BE2C (cell line): ENCODE measurements around the gene PNLIP.

ENCODE experiments used
- DNase-seq: peaks from one replicate; pipeline ENCODE4 v3.0.0-alpha.2; 2020
- H3K27me3 ChIP-seq: fragments of 250-450 bp; sonication (Bioruptor Pico); 2 replicates; pipeline ENCODE4 v1.5.1; 2020; ENCODE audit warnings: mild to moderate bottlenecking
- H3K36me3 ChIP-seq: fragments of 250-450 bp; sonication (Bioruptor Pico); 2 replicates; pipeline ENCODE4 v1.5.1; 2020; ENCODE audit warnings: mild to moderate bottlenecking
- H3K4me1 ChIP-seq: fragments of 250-450 bp; sonication (Bioruptor Pico); 2 replicates; pipeline ENCODE4 v1.5.1; 2020
- H3K4me3 ChIP-seq: 2 replicates; pipeline ENCODE4 v1.5.1; 2011; ENCODE audit warnings: low read depth, low read length
- H3K9me3 ChIP-seq: fragments of 250-450 bp; sonication (Bioruptor Pico); 2 replicates; pipeline ENCODE4 v1.5.1; 2020
- CTCF ChIP-seq: IDR thresholded peaks from 2 replicates; pipeline ENCODE4 v1.5.1; 2012; ENCODE audit warnings: mild to moderate bottlenecking, low read depth, low read length

PNLIP gene

DNA sequence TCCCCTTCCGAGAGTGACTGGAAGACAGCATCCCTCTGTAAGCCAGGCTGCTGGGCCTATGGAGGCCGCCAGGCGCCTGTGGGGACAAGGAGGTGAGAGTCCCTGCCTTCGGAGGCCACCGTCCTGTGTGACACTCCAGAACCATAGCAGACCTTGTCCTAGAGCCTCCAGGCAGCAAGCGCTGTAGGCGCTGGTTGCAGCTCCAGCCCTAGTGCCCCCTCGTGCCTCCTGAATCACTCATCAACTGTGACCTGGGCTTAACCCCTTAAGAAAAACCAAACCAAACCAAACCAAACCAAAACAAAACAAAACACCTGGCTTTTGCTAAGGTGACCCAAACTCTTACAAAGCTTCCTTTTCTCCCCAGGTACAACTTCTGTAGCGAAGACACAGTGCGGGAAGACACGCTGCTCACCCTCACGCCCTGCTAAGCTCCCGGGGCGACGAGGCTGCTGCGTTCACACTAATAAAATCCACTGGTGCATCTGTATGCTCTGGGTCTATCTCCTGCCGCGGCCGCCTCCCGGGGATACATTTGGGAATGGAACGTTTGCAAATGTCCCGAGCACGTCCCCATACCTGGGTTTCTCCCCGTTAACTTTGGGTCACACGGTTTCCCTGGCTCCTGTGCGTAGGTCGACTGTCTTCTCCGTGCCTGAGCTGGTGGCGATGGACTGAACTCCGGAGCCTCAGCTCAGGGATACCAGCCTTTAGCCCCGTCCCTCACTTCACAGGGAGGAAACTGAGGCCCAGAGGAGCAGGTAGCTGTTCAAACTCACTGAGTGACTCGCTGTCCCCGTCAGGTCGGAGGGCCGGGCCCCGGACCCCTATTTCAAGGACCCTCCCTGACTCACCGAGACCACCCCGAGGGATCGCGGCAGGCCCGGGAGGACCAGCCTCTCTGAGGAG, 63.2 kb downstream of the PNLIP start:
- Histone ChIP-seq H3K36me3 (no peaks in the 10 kb centered on the region), H3K4me1 (no peaks in the 10 kb centered on the region), H3K4me3 (no peak overlapping the region), H3K27me3 (no peaks in the 10 kb centered on the region), H3K9me3 (no peaks in the 10 kb centered on the region)
- DNase-seq: no peak
- TF ChIP-seq CTCF: no peak

DNA sequence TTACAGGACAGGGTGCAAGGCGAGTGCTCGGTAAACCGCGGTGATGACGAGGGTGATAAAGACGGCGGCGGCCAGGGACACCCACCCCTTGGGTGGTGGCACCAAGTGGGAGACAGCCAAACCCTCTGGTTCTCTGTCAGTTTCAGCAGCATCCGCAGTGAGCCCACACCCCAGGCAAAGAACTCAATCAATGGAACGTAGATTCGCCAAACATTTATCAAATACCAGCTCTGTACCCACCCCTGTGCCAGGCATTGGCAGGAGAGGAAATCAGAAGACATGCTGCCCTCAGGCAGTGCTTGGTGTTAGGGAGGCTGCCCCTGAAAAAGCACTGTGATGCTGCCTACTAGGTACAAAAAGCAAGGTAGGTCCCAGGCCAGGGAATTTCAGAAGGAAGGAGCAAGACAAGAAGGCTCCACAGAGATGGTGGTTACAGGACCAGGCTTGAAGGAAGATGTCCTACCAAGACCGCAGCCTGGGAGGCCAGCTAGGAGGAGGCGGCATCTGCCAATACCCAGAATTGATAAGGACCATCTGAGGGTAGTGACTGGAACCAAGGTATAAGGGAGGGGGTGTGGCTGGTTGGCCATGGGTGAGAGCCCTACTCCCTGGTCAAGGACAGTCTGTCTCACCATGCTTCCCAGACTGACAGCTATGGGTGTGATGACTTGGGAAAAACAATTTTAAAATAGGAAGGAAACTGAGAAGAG, 64.9 kb downstream of the PNLIP start:
- no peak for DNase-seq
- no peaks in the 10 kb centered on the region for H3K36me3 ChIP-seq
- no peaks in the 10 kb centered on the region for H3K4me1 ChIP-seq
- no peak overlapping the region for H3K4me3 ChIP-seq
- H3K9me3 ChIP-seq: no peaks in the 10 kb centered on the region
- H3K27me3 ChIP-seq: no peaks in the 10 kb centered on the region
- no peak for TF ChIP-seq CTCF

DNA sequence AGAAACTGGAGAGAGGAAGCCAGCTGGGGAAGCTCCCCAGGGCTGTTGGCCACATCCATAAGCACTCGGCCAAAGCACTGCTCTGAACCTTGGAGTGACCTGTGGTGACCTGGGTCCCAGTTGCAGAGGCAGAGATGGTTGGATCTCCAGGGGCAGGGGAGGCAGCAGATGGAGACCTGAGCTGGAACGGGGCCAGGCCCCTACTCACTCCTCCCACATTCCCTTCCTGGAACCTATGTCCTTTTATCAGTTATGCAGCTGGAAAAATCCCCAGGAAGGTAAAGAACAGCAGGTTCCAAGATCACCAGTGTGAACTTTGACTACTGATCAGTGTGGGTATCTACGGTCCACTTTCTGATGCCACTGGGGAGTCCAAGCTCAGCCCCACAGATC, 65.4 kb downstream of the PNLIP start:
- H3K4me1 ChIP-seq: no peaks in the 10 kb centered on the region
- H3K36me3 ChIP-seq: no peaks in the 10 kb centered on the region
- DNase-seq: no peak
- TF ChIP-seq CTCF: no peak
- H3K27me3 ChIP-seq: no peaks in the 10 kb centered on the region
- no peaks in the 10 kb centered on the region for H3K9me3 ChIP-seq
- no peak overlapping the region for H3K4me3 ChIP-seq

DNA sequence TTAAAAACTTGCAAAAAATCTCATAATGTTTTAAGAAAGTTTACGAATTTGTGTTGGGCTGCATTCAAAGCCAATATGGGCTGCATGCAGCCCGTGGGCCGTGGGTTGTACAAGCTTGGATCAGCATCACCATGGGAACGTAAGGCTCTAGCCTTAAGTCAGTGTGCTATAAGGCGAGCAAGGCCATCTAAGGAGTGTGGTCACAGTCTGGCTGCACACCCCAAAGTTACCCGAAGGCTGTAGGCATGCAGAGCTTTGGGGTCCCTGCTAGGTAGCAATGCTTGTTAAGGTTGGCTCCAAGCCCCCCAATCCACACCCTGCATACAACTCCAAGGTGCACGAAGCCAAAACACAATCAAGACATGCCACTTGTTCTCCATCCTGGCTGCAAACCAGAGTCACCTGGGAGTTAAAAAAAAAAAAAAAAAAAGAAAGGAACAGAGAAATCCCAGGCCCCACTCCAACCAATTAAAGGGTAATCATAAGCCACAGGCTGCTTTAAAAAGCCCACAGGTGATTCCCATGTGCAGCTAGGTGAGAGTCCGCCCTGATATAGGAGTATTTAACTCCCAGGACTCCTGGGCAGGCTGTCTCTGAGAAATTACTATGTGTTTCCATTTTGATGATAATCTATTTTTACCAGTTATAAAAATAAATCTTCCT, 66.5 kb downstream of the PNLIP start:
- Histone ChIP-seq H3K4me1 (no peaks in the 10 kb centered on the region), H3K36me3 (no peaks in the 10 kb centered on the region), H3K9me3 (no peaks in the 10 kb centered on the region), H3K4me3 (no peak overlapping the region), H3K27me3 (no peaks in the 10 kb centered on the region)
- no peak for TF ChIP-seq CTCF
- no peak for DNase-seq

GRCh38 chr10:116613471-116613870, 67.7 kb downstream of the PNLIP start:
- no peaks in the 10 kb centered on the region for H3K36me3 ChIP-seq
- H3K9me3 ChIP-seq: no peaks in the 10 kb centered on the region
- no peak for DNase-seq
- H3K4me1 ChIP-seq: no peaks in the 10 kb centered on the region
- no peak for TF ChIP-seq CTCF
- no peak overlapping the region for H3K4me3 ChIP-seq
- H3K27me3 ChIP-seq: no peaks in the 10 kb centered on the region
